A549 (cell line): Measurements from ENCODE around the gene SLC25A11. TPM values are rescaled to one million over a fixed set of nuclear protein-coding genes. Genes with fewer than 3 reads are reported as not detected.

ENCODE experiments used
- ATAC-seq, 2 experiments: fragments of 200-7000 bp in 1 of 2; fragments of >200 bp in 1 of 2; cut with Nextera tagmentation in 1 of 2; cut with Tn5 transposase in 1 of 2; 3 replicates each; pipeline versions ENCODE4 v1.8.0 to v1.9.1; 2018 to 2020; ENCODE audit warnings: mild to moderate bottlenecking in 1 of 2, moderate library complexity in 1 of 2
- CTCF ChIA-PET: fragments of 300-600 bp; sonication (Branson Sonifier 250); formaldehyde crosslinking; extraction: SDS; loops from one replicate; lab custom pipeline; 2021; ENCODE audit warnings: antibody characterized with exemption, inconsistent platforms; lab: Yijun Ruan, JAX
- POLR2A ChIA-PET: fragments of 350-600 bp; formaldehyde crosslinking; extraction: SDS; loops from one replicate; lab custom pipeline; 2021; ENCODE audit warnings: antibody characterized with exemption, inconsistent platforms; lab: Yijun Ruan, JAX
- DNase-seq, 2 experiments: peaks; one replicate each; pipeline versions ENCODE4 v3.0.0 to v3.0.0-alpha.2; 2011 to 2016; ENCODE audit warnings: low read depth in 1 of 2, low spot score in 1 of 2
- FAIRE-seq: peaks from 2 replicates; lab custom pipeline; 2011; peaks lifted over from hg19 to GRCh38; lab: Jason Lieb, UNC
- H3K27ac ChIP-seq, 2 experiments: fragments of >200 bp; sonication (Bioruptor Twin); formaldehyde crosslinking; 3 replicates each; pipeline ENCODE4 v1.5.1; 2016 to 2017
- H3K4me1 ChIP-seq: fragments of >200 bp; sonication (Bioruptor Twin); formaldehyde crosslinking; 3 replicates; pipeline ENCODE4 v1.6.1; 2016
- H3K4me2 ChIP-seq: fragments of >200 bp; sonication (Bioruptor Twin); formaldehyde crosslinking; 3 replicates; pipeline ENCODE4 v1.6.1; 2016
- H3K4me3 ChIP-seq: fragments of >200 bp; sonication (Bioruptor Twin); formaldehyde crosslinking; 3 replicates; pipeline ENCODE4 v1.5.1; 2016
- H3K9me3 ChIP-seq: fragments of >200 bp; sonication (Bioruptor Twin); formaldehyde crosslinking; 3 replicates; pipeline ENCODE4 v1.6.1; 2016
- CEBPB ChIP-seq, 2 experiments: fragments of >200 bp in 1 of 2; sonication (Bioruptor Twin) in 1 of 2; formaldehyde crosslinking in 1 of 2; IDR thresholded peaks; 2 replicates each; pipeline ENCODE4 v1.6.1; 2012 to 2016
- CHD2 ChIP-seq: fragments of 150-350 bp; IDR thresholded peaks from 2 replicates; pipeline ENCODE4 v1.6.1; 2014; ENCODE audit warnings: low read length; ENCODE audit not compliant: partially characterized antibody
- EHMT2 ChIP-seq: fragments of 200-600 bp; sonication (generic); IDR thresholded peaks from 2 replicates; pipeline ENCODE4 v1.6.1; 2016; ENCODE audit warnings: antibody characterized with exemption, low read depth, mild to moderate bottlenecking, moderate library complexity
- ELK1 ChIP-seq: fragments of 150-350 bp; IDR thresholded peaks from 2 replicates; pipeline ENCODE4 v1.6.1; 2014; ENCODE audit warnings: low read depth, mild to moderate bottlenecking, low read length
- ESRRA ChIP-seq: fragments of 150-350 bp; IDR thresholded peaks from 2 replicates; pipeline ENCODE4 v1.6.1; 2014; ENCODE audit warnings: mild to moderate bottlenecking, low read length, borderline replicate concordance
- FOSB ChIP-seq: fragments of 250-450 bp; sonication (Bioruptor Pico); IDR thresholded peaks from 2 replicates; pipeline ENCODE4 v1.5.0; 2020; ENCODE audit warnings: mild to moderate bottlenecking, moderate library complexity
- GATA3 ChIP-seq: IDR thresholded peaks from 2 replicates; pipeline ENCODE4 v1.6.1; 2012; ENCODE audit warnings: borderline replicate concordance
- HDAC2 ChIP-seq: fragments of 200-600 bp; sonication (generic); IDR thresholded peaks from 2 replicates; pipeline ENCODE4 v1.6.1; 2016
- HES2 ChIP-seq: fragments of >200 bp; sonication (Bioruptor Twin); formaldehyde crosslinking; IDR thresholded peaks from 2 replicates; pipeline ENCODE4 v1.6.1; 2016
- HEYL ChIP-seq: fragments of 250-450 bp; sonication (Bioruptor Pico); IDR thresholded peaks from 2 replicates; pipeline ENCODE4 v1.8.0; 2021; ENCODE audit warnings: mild to moderate bottlenecking, moderate library complexity
- HOXA7 ChIP-seq: fragments of 250-450 bp; sonication (Bioruptor Pico); IDR thresholded peaks from 2 replicates; pipeline ENCODE4 v1.5.0; 2020; ENCODE audit warnings: mild to moderate bottlenecking, moderate library complexity
- HOXB5 ChIP-seq: fragments of 250-450 bp; sonication (Bioruptor Pico); IDR thresholded peaks from 2 replicates; pipeline ENCODE4 v1.5.0; 2020; ENCODE audit warnings: mild to moderate bottlenecking, moderate library complexity
- JUN ChIP-seq, 2 experiments: fragments of >200 bp; sonication (Bioruptor Twin); formaldehyde crosslinking; IDR thresholded peaks; 2 replicates in 1 of 2; 3 replicates in 1 of 2; pipeline ENCODE4 v1.6.1; 2016 to 2017
- JUNB ChIP-seq: fragments of >200 bp; sonication (Bioruptor Twin); formaldehyde crosslinking; IDR thresholded peaks from 2 replicates; pipeline ENCODE4 v1.6.1; 2016
- KDM1A ChIP-seq: fragments of 200-600 bp; sonication (generic); IDR thresholded peaks from 2 replicates; pipeline ENCODE4 v1.6.1; 2016; ENCODE audit warnings: low read depth, mild to moderate bottlenecking
- MAX ChIP-seq: IDR thresholded peaks from 2 replicates; pipeline ENCODE4 v1.6.1; 2012
- MAZ ChIP-seq: fragments of 150-350 bp; IDR thresholded peaks from 2 replicates; pipeline ENCODE4 v1.6.1; 2014; ENCODE audit warnings: antibody characterized with exemption, low read depth, low read length, borderline replicate concordance
- PBX3 ChIP-seq: IDR thresholded peaks from 2 replicates; pipeline ENCODE4 v1.6.1; 2012
- PHF8 ChIP-seq: fragments of 200-600 bp; sonication (generic); IDR thresholded peaks from 2 replicates; pipeline ENCODE4 v1.6.1; 2016; ENCODE audit warnings: low read depth, mild to moderate bottlenecking, antibody characterized with exemption, moderate library complexity, borderline replicate concordance
- POLR2AphosphoS2 ChIP-seq: conservative IDR thresholded peaks from 2 replicates; pipeline ENCODE4 v1.6.1; 2012; ENCODE audit warnings: low read length, improper control_type of control experiment, inconsistent platforms
- RARB ChIP-seq: fragments of 250-450 bp; sonication (Bioruptor Pico); IDR thresholded peaks from 2 replicates; pipeline ENCODE4 v1.8.0; 2021; ENCODE audit warnings: mild to moderate bottlenecking, moderate library complexity
- REST ChIP-seq: fragments of 200-600 bp; sonication (generic); IDR thresholded peaks from 2 replicates; pipeline ENCODE4 v1.6.1; 2016; ENCODE audit warnings: antibody characterized with exemption, mild to moderate bottlenecking, moderate library complexity
- RNF2 ChIP-seq: fragments of 200-600 bp; sonication (generic); IDR thresholded peaks from 2 replicates; pipeline ENCODE4 v1.6.1; 2016; ENCODE audit warnings: low read depth, mild to moderate bottlenecking, antibody characterized with exemption, moderate library complexity, borderline replicate concordance
- SREBF2 ChIP-seq: fragments of 450-650 bp; IDR thresholded peaks from 2 replicates; pipeline ENCODE4 v1.6.1; 2014; ENCODE audit warnings: mild to moderate bottlenecking, moderate library complexity
- TFCP2L1 ChIP-seq: fragments of 250-450 bp; sonication (Bioruptor Pico); IDR thresholded peaks from 2 replicates; pipeline ENCODE4 v1.5.0; 2021; ENCODE audit warnings: mild to moderate bottlenecking
- ZNF302 ChIP-seq: fragments of 250-450 bp; sonication (Bioruptor Pico); IDR thresholded peaks from 2 replicates; pipeline ENCODE4 v1.9.0; 2021; ENCODE audit warnings: inconsistent platforms, mild to moderate bottlenecking, moderate library complexity
- WGBS: methylation state at CpG from one replicate; pipeline ENCODE4 v1.1.6; 2017; ENCODE audit errors: missing lambda C conversion rate; 5-methylcytosine and 5-hydroxymethylcytosine counted together
- polyA plus RNA-seq, 4 experiments: library from polyadenylated mRNA; depleted of rRNA in 3 of 4; stranded (reverse); fragments of >200 nt; fragmentation: RNase III in 1 of 4; extraction: RNeasy Plus Mini Kit Qiagen cat#74134 plus additional on column Dnase treatment in 1 of 4; gene quantifications; 2 replicates in 3 of 4; 3 replicates in 1 of 4; pipeline ENCODE4 v1.2.3, GENCODE V29; 2011 to 2017
- TF ChIP-seq, protein P1 (sequence below): fragments of 450-650 bp; IDR thresholded peaks from 2 replicates; pipeline ENCODE4 v1.6.1; 2014; ENCODE audit warnings: antibody characterized with exemption
- TF ChIP-seq, protein P2 (sequence below): fragments of >200 bp; sonication (Bioruptor Twin); formaldehyde crosslinking; IDR thresholded peaks from 3 replicates; pipeline ENCODE4 v1.5.1; 2016

SLC25A11 gene
- polyA plus RNA-seq, 2 of the 4 experiments (the other 2 are of a cell fraction) = 60.2 to 69.2 TPM

- no peak for TF ChIP-seq KDM1A
- TF ChIP-seq RARB (CRISPR knock-in tag) = no peak
- no peak for TF ChIP-seq SREBF2
- TF ChIP-seq ELK1 = no peak
- TF ChIP-seq FOSB (CRISPR knock-in tag) = peak; percentile 93
- TF ChIP-seq EHMT2 = no peak
- no peak for TF ChIP-seq PHF8
- TF ChIP-seq REST = no peak; the same call in 1 of the 2 replicates
- TF ChIP-seq, protein P1, sequence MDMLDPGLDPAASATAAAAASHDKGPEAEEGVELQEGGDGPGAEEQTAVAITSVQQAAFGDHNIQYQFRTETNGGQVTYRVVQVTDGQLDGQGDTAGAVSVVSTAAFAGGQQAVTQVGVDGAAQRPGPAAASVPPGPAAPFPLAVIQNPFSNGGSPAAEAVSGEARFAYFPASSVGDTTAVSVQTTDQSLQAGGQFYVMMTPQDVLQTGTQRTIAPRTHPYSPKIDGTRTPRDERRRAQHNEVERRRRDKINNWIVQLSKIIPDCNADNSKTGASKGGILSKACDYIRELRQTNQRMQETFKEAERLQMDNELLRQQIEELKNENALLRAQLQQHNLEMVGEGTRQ = peak; percentile 6; the same call in 1 of the 2 replicates
- peak; percentile 83 to 92 for TF ChIP-seq JUN (IDR thresholded peaks at IDR 0.05)
- TF ChIP-seq ZNF302 (CRISPR knock-in tag) = no peak
- peak; percentile 94 for TF ChIP-seq POLR2AphosphoS2
- 0 out of 2 replicates have a peak, but pooled peaks have one; percentile 56 for TF ChIP-seq MAZ
- TF ChIP-seq RNF2 = no peak
- TF ChIP-seq JUNB = peak; percentile 63
- peak; percentile 69 for TF ChIP-seq MAX
- TF ChIP-seq, protein P2, sequence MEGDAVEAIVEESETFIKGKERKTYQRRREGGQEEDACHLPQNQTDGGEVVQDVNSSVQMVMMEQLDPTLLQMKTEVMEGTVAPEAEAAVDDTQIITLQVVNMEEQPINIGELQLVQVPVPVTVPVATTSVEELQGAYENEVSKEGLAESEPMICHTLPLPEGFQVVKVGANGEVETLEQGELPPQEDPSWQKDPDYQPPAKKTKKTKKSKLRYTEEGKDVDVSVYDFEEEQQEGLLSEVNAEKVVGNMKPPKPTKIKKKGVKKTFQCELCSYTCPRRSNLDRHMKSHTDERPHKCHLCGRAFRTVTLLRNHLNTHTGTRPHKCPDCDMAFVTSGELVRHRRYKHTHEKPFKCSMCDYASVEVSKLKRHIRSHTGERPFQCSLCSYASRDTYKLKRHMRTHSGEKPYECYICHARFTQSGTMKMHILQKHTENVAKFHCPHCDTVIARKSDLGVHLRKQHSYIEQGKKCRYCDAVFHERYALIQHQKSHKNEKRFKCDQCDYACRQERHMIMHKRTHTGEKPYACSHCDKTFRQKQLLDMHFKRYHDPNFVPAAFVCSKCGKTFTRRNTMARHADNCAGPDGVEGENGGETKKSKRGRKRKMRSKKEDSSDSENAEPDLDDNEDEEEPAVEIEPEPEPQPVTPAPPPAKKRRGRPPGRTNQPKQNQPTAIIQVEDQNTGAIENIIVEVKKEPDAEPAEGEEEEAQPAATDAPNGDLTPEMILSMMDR = no peak
Measured at GRCh38 chr17:4945176-4945943, 5.5 kb upstream of the SLC25A11 start (continued).

DNA sequence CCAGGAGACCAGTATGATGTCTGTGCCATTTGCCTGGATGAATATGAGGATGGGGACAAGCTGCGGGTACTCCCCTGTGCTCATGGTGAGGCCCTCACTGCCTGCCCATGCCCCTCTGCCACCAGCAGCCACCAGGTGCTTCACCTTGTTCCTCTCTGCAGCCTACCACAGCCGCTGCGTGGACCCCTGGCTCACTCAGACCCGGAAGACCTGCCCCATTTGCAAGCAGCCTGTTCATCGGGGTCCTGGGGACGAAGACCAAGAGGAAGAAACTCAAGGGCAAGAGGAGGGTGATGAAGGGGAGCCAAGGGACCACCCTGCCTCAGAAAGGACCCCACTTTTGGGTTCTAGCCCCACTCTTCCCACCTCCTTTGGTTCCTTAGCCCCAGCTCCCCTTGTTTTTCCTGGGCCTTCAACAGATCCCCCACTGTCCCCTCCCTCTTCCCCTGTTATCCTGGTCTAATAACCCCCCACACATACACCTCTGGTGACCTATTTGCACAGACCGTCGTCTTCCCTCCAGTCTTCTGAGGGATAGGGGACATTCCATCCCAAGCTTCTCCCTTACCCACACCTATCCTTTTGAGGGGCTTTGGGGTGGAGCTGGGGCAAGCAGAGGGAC, 4.8 kb upstream of the SLC25A11 start:
- CTCF ChIA-PET = interaction anchor here (0.6 to 3.7 kb wide), 4 partner anchors 18 to 89 kb away, joined by 3 to 17 read pairs (median 8); partner anchors contain the start of gene CAMTA2
- FAIRE-seq (no peak), ATAC-seq (no peak), DNase-seq (no peak)
- POLR2A ChIA-PET = interaction anchor here (5.3 kb wide), 1 partner anchor 22 kb away, joined by 67 read pairs; the partner anchor contains the start of gene SPAG7
- Histone ChIP-seq H3K9me3 (no peaks in the 10 kb centered on the region), H3K4me2 (peak overlapping the region; percentile 99), H3K4me1 (peaks cover 55% of the 10 kb centered on the region), H3K27ac (peak overlapping the region; percentile 99), H3K4me3 (peak overlapping the region; percentile 98)
- 62% methylated on average over 8 of the region's 8 CpGs for WGBS
- no peak for TF ChIP-seq PHF8
- 0 out of 2 replicates have a peak, but pooled peaks have one; percentile 27 for TF ChIP-seq ESRRA
- no peak for TF ChIP-seq HEYL
- no peak for TF ChIP-seq ZNF302 (CRISPR knock-in tag)
- TF ChIP-seq PBX3 = peak; percentile 81
- no peak for TF ChIP-seq FOSB (CRISPR knock-in tag)
- no peak for TF ChIP-seq HDAC2
- TF ChIP-seq GATA3 = no peak
- no peak; the same call in 1 of the 2 replicates for TF ChIP-seq HOXA7
- TF ChIP-seq TFCP2L1 (CRISPR knock-in tag) = peak; percentile 61
- TF ChIP-seq CEBPB (IDR thresholded peaks at IDR 0.05) = no peak
- no peak for TF ChIP-seq HOXB5
- peak; percentile 86 for TF ChIP-seq RARB (CRISPR knock-in tag)
- no peak for TF ChIP-seq HES2
- TF ChIP-seq CHD2 = peak; percentile 9
- no peak for TF ChIP-seq SREBF2
